ENCODE data around the gene FREM1.

FREM1 gene

GRCh38 chr9:14935106-14935751 lies 25.0 kb upstream of the FREM1 start:
- no peak for TF ChIP-seq CTCF (IDR thresholded peaks at IDR 0.05; ENCODE audit: low read depth, low read length, missing control alignments)
- no peak for DNase-seq
- Histone ChIP-seq H3K36me3 (replicated peaks) (no peaks in the 10 kb centered on the region), H3K27me3 (replicated peaks) (no peaks in the 10 kb centered on the region), H3K4me3 (ENCODE audit: low read depth, low read length) (no peak overlapping the region), H3K27ac (no peak overlapping the region)
- in situ Hi-C loops (cut with HindIII; ENCODE audit: low pct_ligation_motif_present, low sequenced_read_pairs): no loop called here

GRCh38 chr9:14932641-14933040 lies 22.4 kb upstream of the FREM1 start:
- Histone ChIP-seq H3K27me3 (replicated peaks) (no peaks in the 10 kb centered on the region), H3K27ac (no peak overlapping the region), H3K36me3 (replicated peaks) (no peaks in the 10 kb centered on the region), H3K4me3 (ENCODE audit: low read depth, low read length) (no peak overlapping the region)
- TF ChIP-seq CTCF (IDR thresholded peaks at IDR 0.05; ENCODE audit: low read depth, low read length, missing control alignments): no peak
- in situ Hi-C loops (cut with HindIII; ENCODE audit: low pct_ligation_motif_present, low sequenced_read_pairs): no loop called here
- no peak for DNase-seq

GRCh38 chr9:14932231-14932630 lies 22.0 kb upstream of the FREM1 start:
- no peaks in the 10 kb centered on the region for H3K27me3 ChIP-seq (replicated peaks)
- no peak overlapping the region for H3K4me3 ChIP-seq (ENCODE audit: low read depth, low read length)
- no peak overlapping the region for H3K27ac ChIP-seq
- no peaks in the 10 kb centered on the region for H3K36me3 ChIP-seq (replicated peaks)
- in situ Hi-C loops (cut with HindIII; ENCODE audit: low pct_ligation_motif_present, low sequenced_read_pairs): no loop called here
- DNase-seq: no peak
- TF ChIP-seq CTCF (IDR thresholded peaks at IDR 0.05; ENCODE audit: low read depth, low read length, missing control alignments): no peak

- H3K36me3 ChIP-seq (replicated peaks): no peaks in the 10 kb centered on the region
- TF ChIP-seq CTCF (IDR thresholded peaks at IDR 0.05; ENCODE audit: low read depth, low read length, missing control alignments): no peak
- in situ Hi-C loops (cut with HindIII; ENCODE audit: low pct_ligation_motif_present, low sequenced_read_pairs): no loop called here
- DNase-seq: no peak
- H3K4me3 ChIP-seq (ENCODE audit: low read depth, low read length): no peak overlapping the region
- H3K27ac ChIP-seq: no peak overlapping the region
- H3K27me3 ChIP-seq (replicated peaks): no peaks in the 10 kb centered on the region
Measured at GRCh38 chr9:14926941-14927624, 16.9 kb upstream of the FREM1 start.

- Histone ChIP-seq H3K27ac (no peak overlapping the region), H3K27me3 (replicated peaks) (no peaks in the 10 kb centered on the region), H3K36me3 (replicated peaks) (no peaks in the 10 kb centered on the region), H3K4me3 (ENCODE audit: low read depth, low read length) (no peak overlapping the region)
- TF ChIP-seq CTCF (IDR thresholded peaks at IDR 0.05; ENCODE audit: low read depth, low read length, missing control alignments): no peak
- in situ Hi-C loops (cut with HindIII; ENCODE audit: low pct_ligation_motif_present, low sequenced_read_pairs): no loop called here
- peak; percentile 25 for DNase-seq
Measured at GRCh38 chr9:14924230-14925219, 14.3 kb upstream of the FREM1 start.

Measured in brain microvascular endothelial cell (primary cell).